Body of pancreas (tissue), 4 donors: ENCODE results near the gene GPR52. TPM values are rescaled to one million over a fixed set of nuclear protein-coding genes. Genes with fewer than 3 reads are reported as not detected.

Source experiments
- ATAC-seq: fragments of 150-250 bp; one replicate; pipeline ENCODE4 v1.9.1; 2016
- DNase-seq, 4 donors: peaks; one replicate each; pipeline ENCODE4 v3.0.0-alpha.2; 2019
- H3K27ac ChIP-seq, 4 donors: fragments of 200-600 bp; sonication (generic); 1 replicate in 3 of 4; 2 replicates in 1 of 4; pipeline versions ENCODE4 v1.5.1 to v1.6.1; 2016 to 2019; ENCODE audit warnings: mild to moderate bottlenecking in 1 of 4, mixed read lengths in 1 of 4, moderate library complexity in 1 of 4
- H3K27me3 ChIP-seq, 2 donors: fragments of 200-600 bp; sonication (generic); one replicate each; pipeline ENCODE4 v1.6.0; 2016; ENCODE audit warnings: mild to moderate bottlenecking in 1 of 2
- H3K36me3 ChIP-seq, 2 donors: fragments of 200-600 bp; sonication (generic); replicated peaks in 1 of 2; 2 replicates each; pipeline ENCODE4 v1.5.1; 2016; ENCODE audit warnings: low read depth in 2 of 2; ENCODE audit not compliant: insufficient read depth in 1 of 2
- H3K4me1 ChIP-seq: fragments of 200-600 bp; sonication (generic); one replicate; pipeline ENCODE4 v1.6.0; 2016
- H3K4me3 ChIP-seq, 2 donors: fragments of 200-600 bp; sonication (generic); 1 replicate in 1 of 2; 2 replicates in 1 of 2; pipeline ENCODE4 v1.5.1; 2016 to 2019
- H3K9me3 ChIP-seq, 3 donors: fragments of 200-600 bp; sonication (generic); 1 replicate in 2 of 3; 2 replicates in 1 of 3; pipeline ENCODE4 v1.5.1; 2016
- POLR2A ChIP-seq, 3 donors: fragments of 450-650 bp; IDR thresholded peaks; one replicate each; pipeline ENCODE4 v1.6.1; 2016; ENCODE audit warnings: antibody characterized with exemption in 3 of 3, mild to moderate bottlenecking in 2 of 3
- WGBS, 2 donors: methylation state at CpG; one replicate each; pipeline ENCODE4 v1.1.5; 2017; 5-methylcytosine and 5-hydroxymethylcytosine counted together
- intact Hi-C: fragments of 100-400 bp; cut with DNase I; formaldehyde crosslinking; loops from one replicate; pipeline ENCODE4 v1.15.1; 2023
- total RNA-seq, 2 donors: library from RNA; depleted of rRNA; stranded (reverse); fragments of >200 nt; gene quantifications; one replicate each; pipeline ENCODE4 v1.1.0, GENCODE V29; 2016
- TF ChIP-seq, protein P1 (sequence below), 7 experiments: fragments of 450-650 bp in 4 of 7; fragments of 200-600 bp in 3 of 7; sonication (generic) in 3 of 7; IDR thresholded peaks; one replicate each; pipeline ENCODE4 v1.5.1; 2016 to 2019; ENCODE audit warnings: antibody characterized with exemption in 7 of 7

GPR52 gene
- total RNA-seq, 2 donors from 2014 or later, result 3.3 to 3.9 TPM

DNA sequence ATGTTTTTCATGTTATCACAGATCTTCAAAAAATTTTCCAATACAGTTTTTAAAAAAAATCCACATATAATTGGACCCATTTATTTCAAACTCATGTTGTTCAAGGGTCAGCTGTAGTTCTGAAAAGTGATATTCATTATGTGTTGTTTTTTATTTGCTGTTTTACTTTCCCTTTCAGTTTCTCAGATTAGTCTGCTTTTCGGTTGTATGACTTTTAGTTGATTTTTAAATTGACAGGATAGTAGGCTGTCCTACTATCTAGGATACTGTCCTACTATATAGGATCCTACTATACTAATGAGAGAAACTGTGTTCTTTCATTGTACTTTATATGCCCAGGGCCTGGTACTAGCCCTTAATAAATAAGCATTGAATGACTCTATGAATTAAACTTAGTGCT lies 33.6 kb upstream of the GPR52 start:
- Histone ChIP-seq H3K4me1 (no peaks in the 10 kb centered on the region), H3K27me3 (no peaks in the 10 kb centered on the region), H3K4me3 (no peak overlapping the region), H3K36me3 (no peaks in the 10 kb centered on the region), H3K27ac (no peak overlapping the region), H3K9me3 (no peaks in the 10 kb centered on the region)
- DNase-seq (no peak), ATAC-seq (no peak)
- intact Hi-C loops, result no loop called here
- 67 to 70% methylated on average over 1 of the region's 1 CpG for WGBS, 2 donors
- TF ChIP-seq, protein P1, sequence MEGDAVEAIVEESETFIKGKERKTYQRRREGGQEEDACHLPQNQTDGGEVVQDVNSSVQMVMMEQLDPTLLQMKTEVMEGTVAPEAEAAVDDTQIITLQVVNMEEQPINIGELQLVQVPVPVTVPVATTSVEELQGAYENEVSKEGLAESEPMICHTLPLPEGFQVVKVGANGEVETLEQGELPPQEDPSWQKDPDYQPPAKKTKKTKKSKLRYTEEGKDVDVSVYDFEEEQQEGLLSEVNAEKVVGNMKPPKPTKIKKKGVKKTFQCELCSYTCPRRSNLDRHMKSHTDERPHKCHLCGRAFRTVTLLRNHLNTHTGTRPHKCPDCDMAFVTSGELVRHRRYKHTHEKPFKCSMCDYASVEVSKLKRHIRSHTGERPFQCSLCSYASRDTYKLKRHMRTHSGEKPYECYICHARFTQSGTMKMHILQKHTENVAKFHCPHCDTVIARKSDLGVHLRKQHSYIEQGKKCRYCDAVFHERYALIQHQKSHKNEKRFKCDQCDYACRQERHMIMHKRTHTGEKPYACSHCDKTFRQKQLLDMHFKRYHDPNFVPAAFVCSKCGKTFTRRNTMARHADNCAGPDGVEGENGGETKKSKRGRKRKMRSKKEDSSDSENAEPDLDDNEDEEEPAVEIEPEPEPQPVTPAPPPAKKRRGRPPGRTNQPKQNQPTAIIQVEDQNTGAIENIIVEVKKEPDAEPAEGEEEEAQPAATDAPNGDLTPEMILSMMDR (IDR thresholded peaks at IDR 0.05), result no peak
- TF ChIP-seq POLR2A (IDR thresholded peaks at IDR 0.05), result no peak

- 90 to 95% methylated on average over 2 of the region's 2 CpGs for WGBS, 2 donors
- Histone ChIP-seq H3K4me1 (no peaks in the 10 kb centered on the region), H3K4me3 (no peak overlapping the region), H3K9me3 (no peaks in the 10 kb centered on the region), H3K27me3 (no peaks in the 10 kb centered on the region), H3K36me3 (no peaks in the 10 kb centered on the region), H3K27ac (no peak overlapping the region)
- no peak for ATAC-seq
- no peak for DNase-seq
- TF ChIP-seq, protein P1 (IDR thresholded peaks at IDR 0.05), result no peak
- no peak for TF ChIP-seq POLR2A (IDR thresholded peaks at IDR 0.05)
- intact Hi-C loops, result no loop called here
Measured at GRCh38 chr1:174415506-174415905, 32.3 kb upstream of the GPR52 start.

DNA sequence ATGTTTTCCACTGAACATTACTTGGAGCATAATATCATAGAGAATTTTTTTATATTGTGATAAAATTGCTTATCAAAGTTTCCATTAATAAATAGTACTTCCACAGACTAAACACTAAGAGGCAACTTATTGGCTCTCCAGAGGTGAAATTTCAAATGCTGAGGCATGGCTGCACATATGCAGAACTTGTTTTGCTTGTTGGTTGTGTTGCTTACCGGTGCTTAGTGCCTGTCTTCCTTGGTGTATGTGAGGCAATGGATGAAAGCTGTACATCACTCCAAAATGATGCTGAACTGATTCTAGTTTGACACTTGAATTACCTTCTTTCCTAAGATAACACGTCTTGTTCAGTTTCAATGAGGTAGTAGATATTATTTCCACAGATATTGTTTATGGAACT lies 29.8 kb upstream of the GPR52 start:
- no peak for DNase-seq
- no peak for ATAC-seq
- Histone ChIP-seq H3K4me1 (no peaks in the 10 kb centered on the region), H3K36me3 (no peaks in the 10 kb centered on the region), H3K27me3 (no peaks in the 10 kb centered on the region), H3K9me3 (no peaks in the 10 kb centered on the region), H3K27ac (no peak overlapping the region), H3K4me3 (no peak overlapping the region)
- WGBS, 2 donors, result 87 to 98% methylated on average over 2 of the region's 2 CpGs
- intact Hi-C loops, result no loop called here
- TF ChIP-seq, protein P1 (IDR thresholded peaks at IDR 0.05), result no peak
- TF ChIP-seq POLR2A (IDR thresholded peaks at IDR 0.05), result no peak

DNA sequence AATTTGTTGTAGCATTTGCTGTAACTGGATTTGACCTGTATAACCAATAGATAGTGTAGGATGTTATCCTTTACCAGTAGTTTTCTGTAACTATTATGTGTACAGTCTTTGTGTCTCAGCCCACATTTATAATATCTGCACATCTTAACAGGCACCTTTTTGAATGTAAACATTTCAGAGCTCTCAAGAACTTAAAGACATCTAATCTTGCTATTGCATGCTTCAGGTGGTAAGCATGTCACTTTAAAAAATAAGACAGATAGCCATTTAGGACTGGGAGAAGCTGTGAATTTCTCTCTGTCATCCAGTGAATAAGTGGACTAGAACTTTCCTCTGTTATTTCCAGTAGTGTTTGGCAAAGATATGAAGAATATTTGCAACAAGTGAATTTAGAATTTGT lies 22.6 kb upstream of the GPR52 start:
- no peaks in the 10 kb centered on the region for H3K9me3 ChIP-seq
- intact Hi-C loops, result no loop called here
- DNase-seq, result no peak
- H3K27me3 ChIP-seq, result no peaks in the 10 kb centered on the region
- no peak for ATAC-seq
- no peaks in the 10 kb centered on the region for H3K36me3 ChIP-seq
- no peak overlapping the region for H3K27ac ChIP-seq
- no peak for TF ChIP-seq POLR2A (IDR thresholded peaks at IDR 0.05)
- TF ChIP-seq, protein P1 (IDR thresholded peaks at IDR 0.05), result no peak
- no peak overlapping the region for H3K4me3 ChIP-seq
- no peaks in the 10 kb centered on the region for H3K4me1 ChIP-seq

- intact Hi-C loops, result no loop called here
- ATAC-seq, result no peak
- WGBS, 2 donors, result 89 to 94% methylated on average over 3 of the region's 3 CpGs
Measured at GRCh38 chr1:174426153-174426552, 21.6 kb upstream of the GPR52 start.

More at GRCh38 chr1:174426153-174426552, 21.6 kb upstream of the GPR52 start:
- Histone ChIP-seq H3K36me3 (no peaks in the 10 kb centered on the region), H3K27ac (no peak overlapping the region), H3K9me3 (no peaks in the 10 kb centered on the region), H3K4me3 (no peak overlapping the region), H3K4me1 (no peaks in the 10 kb centered on the region), H3K27me3 (no peaks in the 10 kb centered on the region)
- no peak for DNase-seq
- TF ChIP-seq, protein P1 (IDR thresholded peaks at IDR 0.05), result no peak
- no peak for TF ChIP-seq POLR2A (IDR thresholded peaks at IDR 0.05)
